Fibroblast of skin of abdomen (primary cell): Measurements from ENCODE around the gene GSN.

Experiments used
- DNase-seq: peaks from one replicate; pipeline ENCODE4 v3.0.0-alpha.2; 2013

GSN gene

GRCh38 chr9:121303456-121304451 is 35.8 kb downstream of the GSN start:
- DNase-seq, result no peak

GRCh38 chr9:121304707-121305106 is 36.7 kb downstream of the GSN start:
- DNase-seq, result no peak

- DNase-seq, result no peak
Observed at GRCh38 chr9:121305269-121305994, 37.5 kb downstream of the GSN start.

GRCh38 chr9:121307976-121308375 is 40.0 kb downstream of the GSN start:
- no peak for DNase-seq

GRCh38 chr9:121308765-121309164 is 40.8 kb downstream of the GSN start:
- DNase-seq, result no peak

- DNase-seq, result no peak
Observed at GRCh38 chr9:121309171-121309570, 41.2 kb downstream of the GSN start.

GRCh38 chr9:121309833-121310425 is 42.0 kb downstream of the GSN start:
- no peak for DNase-seq

GRCh38 chr9:121310571-121310970 is 42.6 kb downstream of the GSN start:
- DNase-seq, result no peak

GRCh38 chr9:121312169-121312568 is 44.2 kb downstream of the GSN start:
- DNase-seq, result no peak

GRCh38 chr9:121313458-121314152 is 45.6 kb downstream of the GSN start:
- DNase-seq, result no peak

- no peak for DNase-seq
Observed at GRCh38 chr9:121316378-121316777, 48.4 kb downstream of the GSN start.

GRCh38 chr9:121316852-121317373 is 49.0 kb downstream of the GSN start:
- DNase-seq, result no peak

- DNase-seq, result no peak
Observed at GRCh38 chr9:121317737-121318630, 50.0 kb downstream of the GSN start.

- no peak for DNase-seq
Observed at GRCh38 chr9:121318631-121319382, 50.8 kb downstream of the GSN start.

GRCh38 chr9:121319383-121319780 is 51.4 kb downstream of the GSN start:
- DNase-seq, result no peak

- peak; percentile 11 for DNase-seq
Observed at GRCh38 chr9:121321016-121321503, 53.1 kb downstream of the GSN start.

- peak; percentile 87 for DNase-seq
Observed at GRCh38 chr9:121322037-121322736, 54.2 kb downstream of the GSN start.

- DNase-seq, result no peak
Observed at GRCh38 chr9:121322737-121323448, 54.9 kb downstream of the GSN start.
